Inflammatory macrophage treated with lipopolysaccharide for 1 hour (primary cell): ENCODE measurements around the gene KCNH2.
"Not testable (repeated sequence)": the region's sequence is repeated elsewhere in the genome, so short reads cannot be mapped to it uniquely, and the experiment has no call there.

Source experiments
- DNase-seq, 2 donors: peaks; one replicate each; pipeline ENCODE4 v3.0.0-alpha.2; 2020 to 2022

The KCNH2 gene

GRCh38 chr7:151012031-151012692 is 34.0 kb upstream of the KCNH2 start:
- no peak for DNase-seq

- not testable (repeated sequence) for DNase-seq
Measured at GRCh38 chr7:151011616-151012015, 33.5 kb upstream of the KCNH2 start.

GRCh38 chr7:151011097-151011409 is 32.9 kb upstream of the KCNH2 start:
- DNase-seq: peak in 1 of 2 donors; percentile 47

- peak in 1 of 2 donors; percentile 34 for DNase-seq
Measured at GRCh38 chr7:151010307-151011096, 32.4 kb upstream of the KCNH2 start.

- DNase-seq: no peak
Measured at GRCh38 chr7:151010037-151010306, 31.9 kb upstream of the KCNH2 start.

- no peak for DNase-seq
Measured at GRCh38 chr7:151009327-151010036, 31.4 kb upstream of the KCNH2 start.

GRCh38 chr7:151008511-151009323 is 30.6 kb upstream of the KCNH2 start:
- peak in 1 of 2 donors; percentile 67 for DNase-seq

- no peak for DNase-seq
Measured at GRCh38 chr7:151008143-151008510, 30.0 kb upstream of the KCNH2 start.

GRCh38 chr7:151007469-151007898 is 29.4 kb upstream of the KCNH2 start:
- no peak for DNase-seq

- no peak for DNase-seq
Measured at GRCh38 chr7:151006590-151007300, 28.6 kb upstream of the KCNH2 start.

- no peak for DNase-seq
Measured at GRCh38 chr7:151005566-151005965, 27.4 kb upstream of the KCNH2 start.

GRCh38 chr7:151003572-151003971 is 25.5 kb upstream of the KCNH2 start:
- DNase-seq: no peak

- no peak for DNase-seq
Measured at GRCh38 chr7:151001546-151001945, 23.4 kb upstream of the KCNH2 start.

GRCh38 chr7:151000897-151001495 is 22.9 kb upstream of the KCNH2 start:
- DNase-seq: no peak

- DNase-seq: no peak
Measured at GRCh38 chr7:150999497-151000230, 21.5 kb upstream of the KCNH2 start.

- no peak for DNase-seq
Measured at GRCh38 chr7:150999001-150999400, 20.9 kb upstream of the KCNH2 start.

GRCh38 chr7:150998341-150998740 is 20.2 kb upstream of the KCNH2 start:
- DNase-seq: no peak

- no peak for DNase-seq
Measured at GRCh38 chr7:150997817-150998216, 19.7 kb upstream of the KCNH2 start.

- DNase-seq: no peak
Measured at GRCh38 chr7:150997075-150997511, 19.0 kb upstream of the KCNH2 start.

- DNase-seq: peak; percentile 50 to 69
Measured at GRCh38 chr7:150996376-150997074, 18.4 kb upstream of the KCNH2 start.
